Keratinocyte (primary cell): ENCODE data around the gene RAI14. TPM values are rescaled to one million over a fixed set of nuclear protein-coding genes. Genes with fewer than 3 reads are reported as not detected.

Source experiments
- DNase-seq: peaks from one replicate; pipeline ENCODE4 v3.0.0-alpha.2; 2011; ENCODE audit warnings: low read depth, missing footprints, low spot score
- FAIRE-seq: peaks from 2 replicates; lab custom pipeline; 2011; peaks lifted over from hg19 to GRCh38; lab: Jason Lieb, UNC
- H2AFZ ChIP-seq: 2 replicates; pipeline ENCODE4 v1.6.0; 2012; ENCODE audit warnings: low read length, control low read depth, inconsistent platforms; ENCODE audit not compliant: control insufficient read depth
- H3K27ac ChIP-seq: 2 replicates; pipeline ENCODE4 v1.5.1; 2011; ENCODE audit warnings: low read length; ENCODE audit not compliant: control insufficient read depth, insufficient read depth
- H3K27me3 ChIP-seq: 3 replicates; pipeline ENCODE4 v1.6.0; 2011; ENCODE audit warnings: low read length; ENCODE audit not compliant: control insufficient read depth, insufficient read depth; ENCODE audit errors: extremely low read depth
- H3K36me3 ChIP-seq, 2 experiments: 2 replicates in 1 of 2; 3 replicates in 1 of 2; pipeline ENCODE4 v1.5.1; 2011; ENCODE audit warnings: low read length in 2 of 2, mild to moderate bottlenecking in 1 of 2; ENCODE audit not compliant: control insufficient read depth in 2 of 2, insufficient read depth in 2 of 2; ENCODE audit errors: extremely low read depth in 1 of 2
- H3K4me1 ChIP-seq: 3 replicates; pipeline ENCODE4 v1.5.1; 2011; ENCODE audit warnings: low read length; ENCODE audit not compliant: control insufficient read depth, insufficient read depth; ENCODE audit errors: extremely low read depth
- H3K4me2 ChIP-seq: 3 replicates; pipeline ENCODE4 v1.6.0; 2011; ENCODE audit warnings: low read depth, low read length; ENCODE audit not compliant: control insufficient read depth, insufficient read depth; ENCODE audit errors: extremely low read depth
- H3K4me3 ChIP-seq, 3 experiments: fragments of 200-600 bp in 1 of 3; sonication (generic) in 1 of 3; 2 replicates in 2 of 3; 3 replicates in 1 of 3; pipeline ENCODE4 v1.5.1; 2011 to 2016; ENCODE audit warnings: low read length in 3 of 3, mild to moderate bottlenecking in 3 of 3, control low read depth in 2 of 3, inconsistent platforms in 1 of 3, low read depth in 1 of 3, mixed read lengths in 1 of 3, mixed run types in 1 of 3, moderate library complexity in 1 of 3; ENCODE audit not compliant: control insufficient read depth in 2 of 3, insufficient read depth in 2 of 3; ENCODE audit errors: extremely low read depth in 1 of 3
- H3K79me2 ChIP-seq: 2 replicates; pipeline ENCODE4 v1.6.0; 2012; ENCODE audit warnings: low read length; ENCODE audit not compliant: control insufficient read depth, insufficient read depth
- H3K9ac ChIP-seq: 3 replicates; pipeline ENCODE4 v1.6.0; 2011; ENCODE audit warnings: low read length; ENCODE audit not compliant: control insufficient read depth, insufficient read depth; ENCODE audit errors: extremely low read depth
- H3K9me1 ChIP-seq: 3 replicates; pipeline ENCODE4 v1.6.0; 2011; ENCODE audit warnings: low read length; ENCODE audit not compliant: control insufficient read depth, insufficient read depth; ENCODE audit errors: extremely low read depth
- H3K9me3 ChIP-seq: 2 replicates; pipeline ENCODE4 v1.5.1; 2012; ENCODE audit warnings: low read depth, low read length; ENCODE audit not compliant: control insufficient read depth
- H4K20me1 ChIP-seq: 3 replicates; pipeline ENCODE4 v1.6.0; 2011; ENCODE audit warnings: low read length; ENCODE audit not compliant: control insufficient read depth, insufficient read depth; ENCODE audit errors: extremely low read depth
- EZH2 ChIP-seq: IDR thresholded peaks from one replicate; pipeline ENCODE4 v1.6.1; 2012; ENCODE audit warnings: inconsistent platforms, mild to moderate bottlenecking, low read length, moderate library complexity
- dilution Hi-C: fragments of 300-500 bp; cut with MboI; formaldehyde crosslinking; loops from one replicate; pipeline ENCODE4 v1.7.0; 2020; ENCODE audit warnings: low sequenced_read_pairs; ENCODE audit not compliant: extremely low pct_ligation_motif_present
- polyA plus RNA-seq, 5 experiments: library from polyadenylated mRNA; depleted of rRNA in 3 of 5; stranded (reverse) in 3 of 5; stranded (forward) in 1 of 5; unstranded in 1 of 5; fragments of >200 nt; gene quantifications; 1 replicate in 1 of 5; 2 replicates in 3 of 5; 3 replicates in 1 of 5; pipeline versions ENCODE4 v1.2.1 to v1.2.3, GENCODE V29; 2011 to 2012; ENCODE audit warnings: missing spikeins in 2 of 5, low read depth in 1 of 5, low replicate concordance in 1 of 5
- TF ChIP-seq, protein P1 (sequence below), 3 experiments: IDR thresholded peaks in 1 of 3; conservative IDR thresholded peaks in 1 of 3; optimal IDR thresholded peaks in 1 of 3; 2 replicates in 2 of 3; 3 replicates in 1 of 3; pipeline versions ENCODE3 to v1.5.1; 2011; ENCODE audit warnings: low read length in 3 of 3, mild to moderate bottlenecking in 3 of 3, moderate library complexity in 2 of 3, control low read depth in 1 of 3, inconsistent platforms in 1 of 3; ENCODE audit not compliant: insufficient read depth in 2 of 3; ENCODE audit errors: extremely low read depth in 1 of 3

The RAI14 gene
- polyA plus RNA-seq, 1 donor (not counting 4 experiments of a cell fraction or from before 2014, with no cell fraction given) = 31.4 TPM

DNA sequence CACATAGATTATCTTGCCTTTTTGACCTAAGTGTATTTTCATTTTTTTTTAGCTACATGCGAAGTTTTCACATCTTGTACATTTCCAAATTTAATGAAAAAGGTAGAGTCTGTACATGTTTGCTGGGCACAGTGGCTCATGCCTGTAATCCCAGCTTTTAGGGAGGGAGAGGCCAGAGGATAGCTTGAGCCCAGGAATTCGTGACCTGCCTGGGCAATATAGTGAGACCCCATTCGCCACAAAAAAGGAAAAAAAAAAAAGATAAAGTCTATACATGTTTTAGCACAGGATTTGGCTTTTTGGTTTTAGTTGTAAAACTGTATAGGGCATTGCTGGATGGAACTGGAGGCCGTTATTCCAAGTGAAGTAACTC lies 28.8 kb downstream of the RAI14 start:
- TF ChIP-seq, protein P1, sequence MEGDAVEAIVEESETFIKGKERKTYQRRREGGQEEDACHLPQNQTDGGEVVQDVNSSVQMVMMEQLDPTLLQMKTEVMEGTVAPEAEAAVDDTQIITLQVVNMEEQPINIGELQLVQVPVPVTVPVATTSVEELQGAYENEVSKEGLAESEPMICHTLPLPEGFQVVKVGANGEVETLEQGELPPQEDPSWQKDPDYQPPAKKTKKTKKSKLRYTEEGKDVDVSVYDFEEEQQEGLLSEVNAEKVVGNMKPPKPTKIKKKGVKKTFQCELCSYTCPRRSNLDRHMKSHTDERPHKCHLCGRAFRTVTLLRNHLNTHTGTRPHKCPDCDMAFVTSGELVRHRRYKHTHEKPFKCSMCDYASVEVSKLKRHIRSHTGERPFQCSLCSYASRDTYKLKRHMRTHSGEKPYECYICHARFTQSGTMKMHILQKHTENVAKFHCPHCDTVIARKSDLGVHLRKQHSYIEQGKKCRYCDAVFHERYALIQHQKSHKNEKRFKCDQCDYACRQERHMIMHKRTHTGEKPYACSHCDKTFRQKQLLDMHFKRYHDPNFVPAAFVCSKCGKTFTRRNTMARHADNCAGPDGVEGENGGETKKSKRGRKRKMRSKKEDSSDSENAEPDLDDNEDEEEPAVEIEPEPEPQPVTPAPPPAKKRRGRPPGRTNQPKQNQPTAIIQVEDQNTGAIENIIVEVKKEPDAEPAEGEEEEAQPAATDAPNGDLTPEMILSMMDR (optimal IDR thresholded peaks at IDR 0.05 in 1 of 3, IDR thresholded peaks at IDR 0.05 in 1 of 3, conservative IDR thresholded peaks at IDR 0.05 in 1 of 3; ENCODE audit: extremely low read depth in 1 of 3, insufficient read depth in 2 of 3, low read length in 3 of 3) = no peak
- TF ChIP-seq EZH2 = no peak
- H3K4me2 ChIP-seq = no peak overlapping the region
- FAIRE-seq = no peak

DNA sequence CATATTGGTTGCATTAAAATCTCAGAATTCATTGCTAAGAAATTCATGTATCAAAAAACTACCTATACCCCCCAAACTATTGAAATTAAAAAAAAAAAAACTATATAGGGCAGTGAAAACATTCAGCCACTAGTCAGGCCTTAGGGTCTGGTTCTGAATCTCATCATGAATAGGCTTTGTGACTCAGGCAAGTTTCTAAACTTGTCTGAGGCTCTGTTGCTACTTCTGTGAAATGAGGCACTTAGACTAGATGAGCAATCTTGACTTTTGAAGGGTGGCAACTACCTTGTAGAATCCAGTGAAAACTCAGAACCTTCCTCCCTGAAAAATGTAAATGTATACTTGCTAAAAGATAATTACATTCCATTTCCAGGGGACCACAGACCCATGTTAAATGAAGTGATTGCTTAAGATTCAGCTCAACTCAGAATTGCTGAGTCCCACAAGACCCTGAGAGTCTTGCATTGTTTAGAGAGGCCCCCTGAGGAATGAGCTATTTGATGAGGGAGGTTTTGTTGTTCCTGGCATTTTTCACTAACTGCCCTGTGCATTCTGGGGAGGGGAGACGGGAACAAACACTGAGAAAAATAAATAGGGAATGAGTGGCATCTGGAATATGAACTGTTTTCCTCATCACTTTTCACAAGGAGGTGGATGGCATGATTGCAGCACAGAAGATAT lies 29.5 kb downstream of the RAI14 start:
- no peaks in the 10 kb centered on the region for H4K20me1 ChIP-seq
- peaks cover 4 to 6% of the 10 kb centered on the region in 2 experiments for H3K36me3 ChIP-seq
- TF ChIP-seq, protein P1 (optimal IDR thresholded peaks at IDR 0.05 in 1 of 3, IDR thresholded peaks at IDR 0.05 in 1 of 3, conservative IDR thresholded peaks at IDR 0.05 in 1 of 3; ENCODE audit: extremely low read depth in 1 of 3, insufficient read depth in 2 of 3, low read length in 3 of 3) = no peak
- no peak for TF ChIP-seq EZH2
- H3K4me3 ChIP-seq = no peak overlapping the region
- DNase-seq (no peak), FAIRE-seq (peak; percentile 17)
- no peaks in the 10 kb centered on the region for H3K9me3 ChIP-seq
- peaks cover 36% of the 10 kb centered on the region for H3K4me1 ChIP-seq
- H3K9me1 ChIP-seq = no peaks in the 10 kb centered on the region
- peak overlapping the region; percentile 27 for H3K27ac ChIP-seq
- dilution Hi-C loops = no loop called here
- H3K9ac ChIP-seq = no peak overlapping the region
- peak overlapping the region; percentile 1 for H3K4me2 ChIP-seq
- H3K79me2 ChIP-seq = peaks cover 19% of the 10 kb centered on the region
- H2AFZ ChIP-seq = no peak overlapping the region
- no peaks in the 10 kb centered on the region for H3K27me3 ChIP-seq

More for the DNA sequence above, 28.8 kb downstream of the RAI14 start:
- H2AFZ ChIP-seq = no peak overlapping the region
- no peak overlapping the region for H3K27ac ChIP-seq
- dilution Hi-C loops = no loop called here
- DNase-seq = no peak
- H3K9me3 ChIP-seq = no peaks in the 10 kb centered on the region
- peaks cover 24% of the 10 kb centered on the region for H3K79me2 ChIP-seq
- H3K27me3 ChIP-seq = no peaks in the 10 kb centered on the region
- H3K4me3 ChIP-seq = no peak overlapping the region
- H3K4me1 ChIP-seq = peaks cover 36% of the 10 kb centered on the region
- no peaks in the 10 kb centered on the region for H3K9me1 ChIP-seq
- H4K20me1 ChIP-seq = no peaks in the 10 kb centered on the region
- peaks cover 4 to 5% of the 10 kb centered on the region in 2 experiments for H3K36me3 ChIP-seq
- H3K9ac ChIP-seq = no peak overlapping the region
